Measurements from ENCODE around the gene CMTM7.
"Not testable (repeated sequence)": the region's sequence is repeated elsewhere in the genome, so short reads cannot be mapped to it uniquely, and the experiment has no call there.

The CMTM7 gene

DNA sequence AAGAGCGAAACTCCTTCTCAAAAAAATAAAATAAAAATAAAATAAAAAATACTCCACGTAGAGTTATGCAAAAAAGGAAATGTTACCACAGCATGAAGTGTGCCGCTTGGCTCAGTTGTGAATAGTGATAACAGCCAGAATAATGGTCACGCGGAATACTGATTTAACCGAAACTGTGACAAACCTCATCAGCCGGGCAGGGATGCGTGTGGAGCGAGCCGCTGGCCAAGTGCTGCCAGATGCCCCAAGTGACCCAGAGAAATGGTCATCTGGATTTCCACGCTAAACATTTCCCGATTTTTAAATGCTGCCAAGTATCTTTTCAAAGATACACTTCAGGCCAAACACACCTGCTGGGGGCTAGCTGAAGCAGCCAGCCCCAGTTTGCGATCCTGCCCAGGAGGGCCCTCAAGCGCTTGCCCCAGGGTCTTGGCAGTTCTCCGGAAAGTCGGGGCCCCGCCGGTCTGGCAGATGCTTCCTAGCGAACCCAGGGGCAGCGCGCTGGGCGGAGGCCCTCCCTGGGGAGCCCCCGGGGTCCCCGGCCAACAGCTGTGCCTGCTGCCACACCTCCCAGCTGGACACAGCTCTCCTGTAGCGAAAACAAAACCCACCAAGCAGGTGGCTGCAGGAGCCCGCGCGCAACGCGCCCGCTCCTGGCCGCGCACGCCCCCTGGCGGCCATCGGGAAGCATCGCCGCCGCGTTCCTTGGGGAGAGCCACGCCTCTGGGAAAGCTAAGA lies 75.8 kb downstream of the CMTM7 start:
- H3K4me3 ChIP-seq (ENCODE audit: low read depth, low read length), result no peak overlapping the region
- TF ChIP-seq, protein P1, sequence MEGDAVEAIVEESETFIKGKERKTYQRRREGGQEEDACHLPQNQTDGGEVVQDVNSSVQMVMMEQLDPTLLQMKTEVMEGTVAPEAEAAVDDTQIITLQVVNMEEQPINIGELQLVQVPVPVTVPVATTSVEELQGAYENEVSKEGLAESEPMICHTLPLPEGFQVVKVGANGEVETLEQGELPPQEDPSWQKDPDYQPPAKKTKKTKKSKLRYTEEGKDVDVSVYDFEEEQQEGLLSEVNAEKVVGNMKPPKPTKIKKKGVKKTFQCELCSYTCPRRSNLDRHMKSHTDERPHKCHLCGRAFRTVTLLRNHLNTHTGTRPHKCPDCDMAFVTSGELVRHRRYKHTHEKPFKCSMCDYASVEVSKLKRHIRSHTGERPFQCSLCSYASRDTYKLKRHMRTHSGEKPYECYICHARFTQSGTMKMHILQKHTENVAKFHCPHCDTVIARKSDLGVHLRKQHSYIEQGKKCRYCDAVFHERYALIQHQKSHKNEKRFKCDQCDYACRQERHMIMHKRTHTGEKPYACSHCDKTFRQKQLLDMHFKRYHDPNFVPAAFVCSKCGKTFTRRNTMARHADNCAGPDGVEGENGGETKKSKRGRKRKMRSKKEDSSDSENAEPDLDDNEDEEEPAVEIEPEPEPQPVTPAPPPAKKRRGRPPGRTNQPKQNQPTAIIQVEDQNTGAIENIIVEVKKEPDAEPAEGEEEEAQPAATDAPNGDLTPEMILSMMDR (IDR thresholded peaks at IDR 0.05; ENCODE audit: low read depth, low read length), result peak; percentile 83

GRCh38 chr3:32469151-32469874 lies 77.7 kb downstream of the CMTM7 start:
- H3K4me3 ChIP-seq (ENCODE audit: low read depth, low read length), result no peak overlapping the region
- TF ChIP-seq, protein P1 (IDR thresholded peaks at IDR 0.05; ENCODE audit: low read depth, low read length), result no peak

- no peak overlapping the region for H3K4me3 ChIP-seq (ENCODE audit: low read depth, low read length)
- TF ChIP-seq, protein P1 (IDR thresholded peaks at IDR 0.05; ENCODE audit: low read depth, low read length), result no peak
These were observed 78.7 kb downstream of the CMTM7 start for GRCh38 chr3:32470362-32470761.

DNA sequence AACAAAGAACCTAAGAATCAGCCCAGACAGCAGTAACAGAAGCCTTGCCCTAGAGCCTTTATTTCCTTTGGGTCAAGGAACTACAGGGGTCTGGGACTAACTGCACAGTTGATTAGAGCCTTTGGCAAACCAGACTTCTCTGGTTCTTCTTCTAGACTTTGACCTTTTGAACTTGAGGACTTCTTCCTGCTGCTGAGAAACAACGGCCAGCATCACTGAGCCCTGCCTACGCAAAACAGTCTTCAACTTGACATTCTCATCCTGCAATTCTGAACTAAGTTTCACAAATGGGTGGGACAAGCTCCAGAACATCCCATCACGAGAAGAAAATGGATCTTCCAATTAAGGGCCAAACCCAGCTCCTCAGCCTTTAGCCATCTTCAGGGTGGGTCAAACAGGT lies 79.6 kb downstream of the CMTM7 start:
- TF ChIP-seq, protein P1 (IDR thresholded peaks at IDR 0.05; ENCODE audit: low read depth, low read length), result no peak
- no peak overlapping the region for H3K4me3 ChIP-seq (ENCODE audit: low read depth, low read length)

- H3K4me3 ChIP-seq (ENCODE audit: low read depth, low read length), result not testable (repeated sequence)
These were observed 80.5 kb downstream of the CMTM7 start for GRCh38 chr3:32472151-32472550.

DNA sequence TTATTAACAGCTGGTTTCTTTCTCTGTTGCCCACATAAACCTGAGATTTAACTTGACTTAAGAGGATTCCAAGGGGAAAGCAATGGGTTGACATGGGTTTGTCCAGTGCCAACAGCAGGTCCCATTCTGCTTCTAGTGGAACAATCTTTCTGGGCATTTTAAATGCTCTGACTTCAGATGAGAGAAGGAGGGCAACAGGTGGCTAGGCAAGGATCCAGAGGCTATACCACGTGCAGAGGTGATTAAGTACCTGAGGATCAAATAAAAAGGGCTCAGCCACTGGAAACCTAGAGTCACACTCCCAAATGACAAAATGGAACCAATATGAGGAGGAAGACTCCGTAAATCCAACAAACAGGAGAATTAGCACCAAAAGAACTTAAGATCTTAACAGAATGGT lies 82.5 kb downstream of the CMTM7 start:
- no peak overlapping the region for H3K4me3 ChIP-seq (ENCODE audit: low read depth, low read length)
- TF ChIP-seq, protein P1 (IDR thresholded peaks at IDR 0.05; ENCODE audit: low read depth, low read length), result no peak

DNA sequence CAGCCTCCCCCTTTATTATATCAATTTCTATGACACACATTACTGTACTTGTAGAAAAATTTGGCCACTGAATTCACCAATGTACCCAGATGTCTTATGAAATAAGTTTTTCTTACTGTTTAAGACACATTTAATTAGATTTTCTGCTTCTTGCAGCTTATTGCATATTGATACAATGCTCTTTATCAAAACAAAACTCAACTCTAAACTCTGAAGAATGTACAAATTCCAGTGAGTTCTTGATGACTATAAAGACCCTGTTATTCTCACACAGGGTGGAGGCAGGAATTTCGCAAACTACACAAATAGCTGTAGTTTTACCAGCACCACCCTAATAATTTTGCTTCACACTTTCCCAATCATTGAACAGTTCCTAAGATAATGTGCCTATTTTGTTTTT lies 89.0 kb downstream of the CMTM7 start:
- no peak overlapping the region for H3K4me3 ChIP-seq (ENCODE audit: low read depth, low read length)
- TF ChIP-seq, protein P1 (IDR thresholded peaks at IDR 0.05; ENCODE audit: low read depth, low read length), result no peak
